C1 segment of cervical spinal cord (tissue), 14 donors: ENCODE measurements around the gene SLC6A12.

Source experiments
- DNase-seq, 14 donors: peaks; one replicate each; lab custom pipeline; 2025; lab: John Stamatoyannopoulos, UW

The SLC6A12 gene

GRCh38 chr12:234891-235415, 21.0 kb upstream of the SLC6A12 start:
- DNase-seq, result no peak

GRCh38 chr12:234019-234418, 20.1 kb upstream of the SLC6A12 start:
- no peak for DNase-seq

GRCh38 chr12:233615-233968, 19.6 kb upstream of the SLC6A12 start:
- no peak for DNase-seq

DNA sequence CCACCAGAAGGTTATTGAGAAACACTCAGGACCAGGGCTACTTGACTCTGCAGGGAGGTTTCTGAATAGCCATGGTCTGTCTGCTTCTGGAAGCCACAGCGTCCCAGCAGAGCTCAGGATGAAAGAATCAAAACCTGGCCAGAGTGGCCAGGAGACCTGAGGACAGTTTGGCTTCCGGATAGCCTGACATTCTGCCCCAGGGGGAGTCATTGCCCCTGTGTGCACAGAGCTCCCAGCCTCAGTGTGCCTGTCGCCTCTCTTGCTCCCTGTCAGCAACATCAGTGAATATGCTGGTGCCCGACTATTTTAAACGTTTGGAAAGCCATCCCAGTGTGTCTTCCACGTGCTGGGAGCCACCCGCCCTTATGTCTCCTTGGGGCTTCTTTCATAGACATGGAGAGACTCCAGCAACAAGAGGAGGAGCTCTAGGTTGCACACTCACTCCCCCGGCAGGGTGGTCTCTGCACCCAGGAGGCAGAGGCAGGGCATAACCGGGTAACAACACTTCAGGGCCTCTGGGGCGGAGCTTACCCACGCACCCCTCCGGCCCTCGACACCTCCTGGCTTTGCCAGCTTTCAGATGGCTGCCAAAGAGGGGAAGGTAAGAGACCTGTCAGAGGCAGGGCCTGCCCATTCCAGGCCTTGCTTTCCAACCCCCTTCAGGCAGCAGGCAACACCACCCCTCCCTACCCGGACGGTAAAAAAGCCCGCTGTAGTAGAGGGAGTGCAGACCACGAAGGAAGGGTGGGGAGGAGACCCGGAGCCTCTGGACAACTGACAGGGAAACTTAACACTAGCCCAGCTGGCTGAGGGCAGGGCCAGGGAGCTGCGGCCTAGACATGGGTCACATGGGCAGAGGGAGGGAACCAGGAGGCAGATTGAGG, 19.0 kb upstream of the SLC6A12 start:
- DNase-seq, result no peak

DNA sequence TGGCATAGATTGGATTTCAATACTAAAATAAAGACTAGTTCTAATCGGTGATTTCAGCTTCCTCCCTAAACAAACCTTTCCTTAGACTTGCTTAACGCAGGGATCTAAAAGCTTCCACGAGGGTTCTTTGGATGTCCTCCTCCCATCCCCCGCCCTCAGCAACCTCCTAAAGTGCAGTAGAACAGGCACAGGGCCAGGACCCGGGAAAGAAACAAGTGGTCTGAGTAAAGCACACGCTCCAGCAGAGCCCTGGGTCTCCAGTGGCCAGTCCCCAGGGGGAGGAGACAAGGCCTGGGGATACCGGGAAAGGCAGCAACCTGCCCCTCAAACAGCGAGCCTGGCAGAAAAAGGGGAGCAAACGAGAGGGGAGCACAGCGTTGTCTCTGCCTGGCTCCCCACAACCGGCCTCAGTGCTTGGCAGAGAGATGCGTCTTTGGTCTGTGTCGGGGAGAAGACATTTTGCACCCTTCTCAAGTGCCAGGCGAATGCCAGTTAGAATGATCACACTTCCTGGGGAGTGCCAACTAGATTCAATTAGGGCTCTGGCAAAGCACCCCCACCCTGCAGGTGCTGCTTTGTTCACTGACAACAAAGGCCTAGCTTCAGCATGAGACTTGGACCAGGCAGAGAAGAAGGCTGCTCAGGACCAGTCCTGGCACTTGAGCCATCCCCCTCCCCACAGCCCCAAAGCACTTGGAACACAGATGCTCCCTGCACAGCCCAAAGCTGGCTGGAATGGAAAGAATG, 17.1 kb upstream of the SLC6A12 start:
- peak in 8 of 14 donors; percentile 11 to 70 (median 52) for DNase-seq

GRCh38 chr12:229441-230191, 15.7 kb upstream of the SLC6A12 start:
- DNase-seq, result peak in 1 of 14 donors; percentile 84

DNA sequence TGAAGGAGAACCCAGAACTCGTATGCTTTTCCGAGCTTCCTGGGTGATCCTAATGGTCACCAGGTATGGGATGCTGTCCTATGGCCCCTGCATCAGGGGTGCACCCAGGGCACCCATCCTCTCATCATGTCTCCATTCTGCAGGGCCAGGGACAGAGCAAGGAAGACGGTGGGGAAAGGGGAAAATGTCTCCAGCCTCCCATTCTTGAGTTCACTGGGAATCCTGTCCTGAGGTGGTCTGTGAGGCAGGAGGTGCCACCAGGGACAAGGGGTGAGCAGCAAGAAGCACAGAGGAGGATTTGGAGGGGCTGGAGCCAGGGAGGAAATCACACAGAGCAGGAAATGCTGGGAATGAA, 14.9 kb upstream of the SLC6A12 start:
- no peak for DNase-seq

DNA sequence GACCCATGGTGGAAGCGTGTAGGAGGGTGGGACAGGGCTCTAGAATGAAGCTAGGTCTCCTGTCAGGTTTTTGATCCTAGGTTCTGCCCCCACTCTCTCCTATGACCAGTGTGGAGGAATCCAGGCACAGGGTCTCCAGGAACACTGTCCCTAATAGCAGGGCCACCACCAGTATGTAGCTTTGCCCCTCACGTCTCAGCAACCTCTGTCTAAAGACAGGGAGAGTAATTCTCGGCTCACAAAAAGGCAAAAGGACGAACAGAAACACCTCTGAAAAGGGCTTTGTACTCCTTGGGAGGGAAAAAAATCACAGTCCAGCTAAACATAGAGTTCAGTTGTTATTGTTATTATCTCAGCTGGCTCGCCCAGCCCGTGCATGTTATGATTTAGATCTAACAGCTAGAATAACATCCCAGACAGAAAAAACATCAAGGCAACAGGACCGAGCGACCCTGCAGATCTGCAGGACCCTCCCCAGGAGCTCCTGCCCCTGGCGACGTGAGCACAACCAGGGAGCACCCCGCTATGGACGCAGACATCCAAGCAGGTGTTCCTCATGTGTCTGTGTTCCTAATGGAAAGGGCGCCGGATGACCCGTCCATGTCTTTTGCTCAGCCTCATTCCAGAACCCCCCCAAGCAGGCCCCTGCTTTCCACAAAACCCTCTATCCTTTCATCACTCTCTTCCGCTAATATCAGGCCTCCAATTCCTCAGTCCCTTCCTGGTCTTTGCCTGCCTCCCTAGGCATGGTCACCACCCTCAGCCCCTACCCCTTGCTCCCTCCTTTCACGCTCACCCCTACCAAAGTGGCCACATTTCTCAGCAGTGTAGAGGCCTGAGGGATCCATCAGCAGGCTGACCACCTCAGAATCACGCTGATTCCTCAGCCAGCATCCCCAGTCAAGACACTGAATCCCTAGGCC, 14.2 kb upstream of the SLC6A12 start:
- no peak for DNase-seq

- DNase-seq, result no peak
Measured at GRCh38 chr12:227286-227915, 13.4 kb upstream of the SLC6A12 start.

DNA sequence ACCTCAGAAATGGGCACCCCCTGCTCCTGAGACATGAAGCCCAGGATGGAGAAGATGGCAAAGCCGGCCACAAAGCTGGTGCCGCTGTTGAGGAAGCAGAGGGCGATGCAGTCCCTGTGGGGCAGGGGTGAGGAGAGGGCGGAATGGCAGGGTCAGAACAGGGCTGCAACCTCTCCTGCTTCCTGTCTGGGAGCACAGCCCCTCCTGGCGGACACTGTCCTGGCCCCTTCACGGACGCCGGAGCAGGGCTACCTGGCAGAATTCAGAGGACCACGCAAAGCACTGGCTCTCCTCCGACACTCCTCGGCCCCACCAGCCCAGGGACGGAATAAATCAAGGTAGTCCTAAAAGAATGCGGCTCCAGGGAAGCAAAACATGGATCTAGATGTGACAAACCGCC, 12.4 kb upstream of the SLC6A12 start:
- DNase-seq, result no peak

GRCh38 chr12:225012-225411, 11.1 kb upstream of the SLC6A12 start:
- no peak for DNase-seq

GRCh38 chr12:224330-224729, 10.4 kb upstream of the SLC6A12 start:
- no peak for DNase-seq

- DNase-seq, result no peak
Measured at GRCh38 chr12:223841-224240, 9.9 kb upstream of the SLC6A12 start.

DNA sequence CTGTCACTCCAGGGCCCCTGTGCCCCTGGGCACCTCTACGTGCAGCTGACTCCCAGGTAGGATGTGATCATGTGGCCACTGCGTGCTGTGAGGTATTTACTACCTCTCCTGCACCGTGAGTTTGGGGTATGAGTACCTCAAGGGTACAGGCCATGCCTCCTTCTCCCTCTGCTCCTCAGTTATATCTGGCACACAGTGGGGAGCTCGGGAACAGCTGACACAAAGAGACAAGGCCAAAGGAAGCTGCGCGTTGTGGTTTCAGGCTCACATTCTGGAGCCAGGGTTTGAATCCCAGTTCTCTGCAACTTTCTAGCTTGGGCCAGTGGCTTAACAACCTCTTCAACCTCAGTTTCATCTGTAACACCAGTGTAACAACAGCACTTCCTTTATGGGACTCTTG, 7.8 kb upstream of the SLC6A12 start:
- DNase-seq, result peak in 1 of 14 donors; percentile 45

- DNase-seq, result no peak
Measured at GRCh38 chr12:220946-221550, 7.1 kb upstream of the SLC6A12 start.

DNA sequence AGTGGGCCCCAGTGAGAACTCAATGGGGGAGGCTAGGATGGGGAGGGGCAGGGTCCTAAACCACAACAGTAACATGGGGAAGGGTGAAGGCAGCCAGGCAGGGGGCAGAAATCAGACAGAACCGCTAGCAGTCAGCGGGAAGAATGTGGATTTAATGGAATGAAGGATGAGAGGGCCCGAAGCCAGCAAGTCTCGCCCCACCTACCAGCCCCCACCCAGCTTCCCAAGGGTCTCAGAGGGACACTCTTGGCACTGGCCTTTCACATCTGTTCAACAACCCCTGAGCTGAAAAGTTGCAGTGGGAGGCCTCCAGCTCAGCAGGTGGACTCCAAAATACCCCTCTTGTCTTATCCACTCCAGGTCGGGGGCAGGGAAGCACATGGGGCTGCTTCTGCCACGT, 6.5 kb upstream of the SLC6A12 start:
- no peak for DNase-seq

DNA sequence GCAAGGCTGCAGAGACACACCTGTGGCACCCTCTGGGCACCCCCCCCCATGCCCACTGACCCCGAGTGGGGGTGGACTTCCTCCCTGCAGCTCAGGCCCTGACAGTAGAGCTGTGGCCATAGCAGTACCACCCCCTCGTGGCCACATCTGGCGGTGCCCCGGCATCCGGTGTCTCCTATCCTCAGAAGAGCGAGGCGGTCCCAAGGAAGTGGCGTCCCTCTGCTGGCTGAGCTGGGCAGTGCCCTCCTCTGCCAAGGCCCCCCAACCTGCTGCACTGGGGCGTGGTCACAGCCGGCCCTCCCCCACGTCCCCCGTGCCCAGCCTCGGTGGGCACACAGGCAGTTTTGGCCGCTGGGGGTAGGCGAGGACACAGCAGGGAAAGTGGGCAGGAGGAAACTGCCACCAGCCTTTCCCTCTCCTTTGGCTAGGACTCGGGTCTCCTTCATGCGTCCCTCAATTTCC, 6.0 kb upstream of the SLC6A12 start:
- peak in 9 of 14 donors; percentile 4 to 65 (median 19) for DNase-seq

DNA sequence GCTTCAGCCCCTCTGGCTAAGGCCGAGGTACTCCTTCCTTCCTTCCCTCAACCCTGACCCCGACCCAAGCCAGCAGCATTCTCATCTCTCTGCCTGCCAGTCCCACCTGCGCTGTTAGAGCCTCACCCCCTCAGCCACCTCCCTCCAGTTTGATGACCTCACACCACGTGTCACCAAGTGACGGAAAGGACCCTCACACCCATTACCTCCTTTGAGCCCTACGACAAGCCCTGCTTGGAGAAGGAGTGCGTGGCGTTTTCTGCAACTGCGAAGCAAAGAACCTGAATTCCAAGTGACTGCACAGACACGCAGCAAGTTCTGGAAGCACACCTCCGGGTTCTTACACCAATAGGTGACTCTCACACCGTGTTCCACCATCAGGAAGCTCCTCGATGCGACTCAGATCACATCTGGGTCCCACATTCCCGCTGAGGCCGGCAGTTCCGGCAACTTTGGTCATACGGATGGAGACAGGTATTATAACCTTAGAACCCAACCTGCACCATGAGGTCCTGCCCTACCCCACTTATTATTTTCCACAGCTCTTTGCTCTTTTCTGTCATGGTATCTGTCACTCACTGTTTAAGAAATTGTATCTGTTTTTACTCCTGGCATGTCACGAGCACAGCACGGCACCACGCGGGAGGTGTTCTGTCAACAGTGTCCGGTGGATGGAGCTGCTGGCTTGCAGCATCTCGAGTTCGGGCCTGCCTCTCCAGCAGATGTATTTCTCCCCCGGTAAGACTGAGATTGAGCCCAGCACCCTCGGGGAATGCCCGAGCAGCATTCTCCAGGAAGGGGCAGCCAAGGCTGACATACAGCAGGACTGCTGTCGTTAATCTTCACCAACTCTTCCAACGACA, 5.0 kb upstream of the SLC6A12 start:
- no peak for DNase-seq

GRCh38 chr12:218221-218620, 4.3 kb upstream of the SLC6A12 start:
- DNase-seq, result no peak
